Adrenal gland (tissue), 5 donors: ENCODE results near the gene CLIP2.
"Not testable (repeated sequence)": the region's sequence is repeated elsewhere in the genome, so short reads cannot be mapped to it uniquely, and the experiment has no call there.

Source experiments
- CTCF ChIP-seq, 6 experiments: fragments of 450-650 bp in 4 of 6; fragments of 200-600 bp in 2 of 6; sonication (generic) in 1 of 6; IDR thresholded peaks; 1 replicate in 5 of 6; 2 replicates in 1 of 6; pipeline versions ENCODE4 v1.5.1 to v1.8.0; 2016 to 2021; ENCODE audit warnings: antibody characterized with exemption in 6 of 6, mild to moderate bottlenecking in 2 of 6, moderate library complexity in 1 of 6
- POLR2A ChIP-seq, 2 donors: fragments of 450-650 bp; IDR thresholded peaks; one replicate each; pipeline ENCODE4 v1.6.1; 2017; ENCODE audit warnings: antibody characterized with exemption in 2 of 2, mild to moderate bottlenecking in 2 of 2, moderate library complexity in 1 of 2
- donor health status: DM: no; HTN: no; CAD: no.

- TF ChIP-seq CTCF, POLR2A (IDR thresholded peaks at IDR 0.05): not testable (repeated sequence)
These were observed 33.7 kb downstream of the CLIP2 start for GRCh38 chr7:74322892-74323291.
